Thyroid gland (tissue), 4 donors: ENCODE measurements around the gene NIBAN1.

Experiments
- POLR2A ChIP-seq, 2 donors: fragments of 450-650 bp; IDR thresholded peaks; one replicate each; pipeline ENCODE4 v1.6.1; 2017; ENCODE audit warnings: antibody characterized with exemption in 2 of 2, mild to moderate bottlenecking in 2 of 2, moderate library complexity in 1 of 2
- TF ChIP-seq, protein P1 (sequence below), 6 experiments: fragments of 200-600 bp in 3 of 6; fragments of 450-650 bp in 3 of 6; sonication (generic) in 3 of 6; IDR thresholded peaks; one replicate each; pipeline ENCODE4 v1.5.1; 2016 to 2019; ENCODE audit warnings: antibody characterized with exemption in 6 of 6, mild to moderate bottlenecking in 2 of 6, inconsistent platforms in 1 of 6, moderate library complexity in 1 of 6

DNA sequence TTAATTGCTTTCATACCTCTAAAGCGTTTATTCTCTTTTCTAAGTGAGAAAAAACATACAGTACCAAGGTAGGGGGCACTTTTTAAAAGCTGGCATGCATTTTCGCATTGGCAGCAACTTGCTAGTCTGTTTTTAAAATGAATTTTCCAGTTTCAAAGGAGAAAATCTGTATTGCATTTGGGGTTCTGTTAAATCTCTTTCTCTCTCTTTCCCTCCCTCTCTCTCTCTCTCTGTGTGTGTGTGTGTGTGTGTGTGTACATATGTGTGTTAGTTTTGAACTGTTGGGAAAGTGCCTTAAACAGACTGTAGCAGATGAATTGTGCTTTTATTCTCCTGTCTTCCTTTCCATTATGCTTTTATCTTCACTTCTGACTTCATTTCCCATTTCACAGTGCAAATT lies 7.3 kb downstream of the NIBAN1 start:
- TF ChIP-seq, protein P1, sequence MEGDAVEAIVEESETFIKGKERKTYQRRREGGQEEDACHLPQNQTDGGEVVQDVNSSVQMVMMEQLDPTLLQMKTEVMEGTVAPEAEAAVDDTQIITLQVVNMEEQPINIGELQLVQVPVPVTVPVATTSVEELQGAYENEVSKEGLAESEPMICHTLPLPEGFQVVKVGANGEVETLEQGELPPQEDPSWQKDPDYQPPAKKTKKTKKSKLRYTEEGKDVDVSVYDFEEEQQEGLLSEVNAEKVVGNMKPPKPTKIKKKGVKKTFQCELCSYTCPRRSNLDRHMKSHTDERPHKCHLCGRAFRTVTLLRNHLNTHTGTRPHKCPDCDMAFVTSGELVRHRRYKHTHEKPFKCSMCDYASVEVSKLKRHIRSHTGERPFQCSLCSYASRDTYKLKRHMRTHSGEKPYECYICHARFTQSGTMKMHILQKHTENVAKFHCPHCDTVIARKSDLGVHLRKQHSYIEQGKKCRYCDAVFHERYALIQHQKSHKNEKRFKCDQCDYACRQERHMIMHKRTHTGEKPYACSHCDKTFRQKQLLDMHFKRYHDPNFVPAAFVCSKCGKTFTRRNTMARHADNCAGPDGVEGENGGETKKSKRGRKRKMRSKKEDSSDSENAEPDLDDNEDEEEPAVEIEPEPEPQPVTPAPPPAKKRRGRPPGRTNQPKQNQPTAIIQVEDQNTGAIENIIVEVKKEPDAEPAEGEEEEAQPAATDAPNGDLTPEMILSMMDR (IDR thresholded peaks at IDR 0.05) = no peak
- no peak for TF ChIP-seq POLR2A (IDR thresholded peaks at IDR 0.05)
